Vagina (tissue), 2 donors: ENCODE measurements around the gene MTMR12. TPM values are rescaled to one million over a fixed set of nuclear protein-coding genes. Genes with fewer than 3 reads are reported as not detected.
A peak's percentile ranks its signal among the peaks of the same experiment; 100 is the strongest.

Experiments
- DNase-seq, 2 donors: peaks; one replicate each; pipeline ENCODE4 v3.0.0-alpha.2; 2017; ENCODE audit errors: extremely low spot score in 2 of 2
- H3K27ac ChIP-seq: fragments of 200-600 bp; sonication (generic); one replicate; pipeline ENCODE4 v1.5.1; 2019
- H3K27me3 ChIP-seq: fragments of 200-600 bp; sonication (generic); one replicate; pipeline ENCODE4 v1.5.1; 2019
- H3K36me3 ChIP-seq, 2 donors: fragments of 200-600 bp; sonication (generic); one replicate each; pipeline ENCODE4 v1.5.1; 2017 to 2019
- H3K4me1 ChIP-seq: fragments of 200-600 bp; sonication (generic); one replicate; pipeline ENCODE4 v1.5.1; 2019
- H3K4me3 ChIP-seq, 2 donors: fragments of 200-600 bp; sonication (generic); 1 replicate in 1 of 2; 2 replicates in 1 of 2; pipeline ENCODE4 v1.5.1; 2016 to 2019
- H3K9me3 ChIP-seq: fragments of 200-600 bp; sonication (generic); one replicate; pipeline ENCODE4 v1.5.1; 2019
- POLR2A ChIP-seq, 2 donors: fragments of 450-650 bp; IDR thresholded peaks; one replicate each; pipeline ENCODE4 v1.6.1; 2017; ENCODE audit warnings: antibody characterized with exemption in 2 of 2, mild to moderate bottlenecking in 2 of 2, moderate library complexity in 2 of 2
- POLR2AphosphoS5 ChIP-seq, 2 donors: sonication (generic); formaldehyde crosslinking; IDR thresholded peaks; one replicate each; pipeline ENCODE4 v1.9.0; 2017; ENCODE audit warnings: antibody characterized with exemption in 2 of 2, mild to moderate bottlenecking in 2 of 2, low read depth in 1 of 2; ENCODE audit not compliant: insufficient read depth in 1 of 2
- intact Hi-C: fragments of 100-400 bp; cut with DNase I; formaldehyde crosslinking; loops from one replicate; pipeline ENCODE4 v1.15.1; 2023
- total RNA-seq: library from RNA; depleted of rRNA; stranded (reverse); fragments of >200 nt; gene quantifications from one replicate; pipeline ENCODE4 v1.2.3, GENCODE V29; 2016
- TF ChIP-seq, protein P1 (sequence below), 3 experiments: fragments of 450-650 bp in 2 of 3; fragments of 200-600 bp in 1 of 3; sonication (generic) in 1 of 3; IDR thresholded peaks; one replicate each; pipeline ENCODE4 v1.5.1; 2017 to 2019; ENCODE audit warnings: antibody characterized with exemption in 3 of 3, mild to moderate bottlenecking in 2 of 3, moderate library complexity in 2 of 3

The MTMR12 gene
- total RNA-seq, 1 donor from 2014 or later, result 23.8 TPM

DNA sequence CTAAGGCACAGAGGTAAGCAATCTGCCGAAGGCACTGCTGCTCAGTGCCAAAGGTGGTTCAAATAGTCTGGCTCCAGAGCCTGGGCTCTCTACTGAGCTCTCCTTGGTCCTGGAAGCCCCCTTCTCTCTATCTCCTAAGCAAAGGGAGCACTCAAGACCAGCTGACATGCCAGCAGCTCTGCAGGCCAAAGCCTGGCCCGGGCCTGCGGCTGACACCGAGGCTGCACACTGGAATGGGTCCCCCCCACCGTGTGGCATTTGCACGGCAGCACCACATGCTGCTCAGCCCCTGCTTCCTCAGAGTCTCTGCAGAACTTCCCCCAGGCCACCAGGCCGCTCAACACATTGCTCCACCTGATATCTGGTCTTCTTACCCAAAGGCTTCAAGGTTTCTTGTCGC, 80.8 kb downstream of the MTMR12 start:
- H3K4me3 ChIP-seq, result no peak overlapping the region
- TF ChIP-seq, protein P1, sequence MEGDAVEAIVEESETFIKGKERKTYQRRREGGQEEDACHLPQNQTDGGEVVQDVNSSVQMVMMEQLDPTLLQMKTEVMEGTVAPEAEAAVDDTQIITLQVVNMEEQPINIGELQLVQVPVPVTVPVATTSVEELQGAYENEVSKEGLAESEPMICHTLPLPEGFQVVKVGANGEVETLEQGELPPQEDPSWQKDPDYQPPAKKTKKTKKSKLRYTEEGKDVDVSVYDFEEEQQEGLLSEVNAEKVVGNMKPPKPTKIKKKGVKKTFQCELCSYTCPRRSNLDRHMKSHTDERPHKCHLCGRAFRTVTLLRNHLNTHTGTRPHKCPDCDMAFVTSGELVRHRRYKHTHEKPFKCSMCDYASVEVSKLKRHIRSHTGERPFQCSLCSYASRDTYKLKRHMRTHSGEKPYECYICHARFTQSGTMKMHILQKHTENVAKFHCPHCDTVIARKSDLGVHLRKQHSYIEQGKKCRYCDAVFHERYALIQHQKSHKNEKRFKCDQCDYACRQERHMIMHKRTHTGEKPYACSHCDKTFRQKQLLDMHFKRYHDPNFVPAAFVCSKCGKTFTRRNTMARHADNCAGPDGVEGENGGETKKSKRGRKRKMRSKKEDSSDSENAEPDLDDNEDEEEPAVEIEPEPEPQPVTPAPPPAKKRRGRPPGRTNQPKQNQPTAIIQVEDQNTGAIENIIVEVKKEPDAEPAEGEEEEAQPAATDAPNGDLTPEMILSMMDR (IDR thresholded peaks at IDR 0.05), result no peak
- no peak for TF ChIP-seq POLR2A (IDR thresholded peaks at IDR 0.05)
- TF ChIP-seq POLR2AphosphoS5 (IDR thresholded peaks at IDR 0.05; ENCODE audit: insufficient read depth in 1 of 2, low read depth in 1 of 2), result no peak
- peaks cover 0 to 9% of the 10 kb centered on the region in 2 donors for H3K36me3 ChIP-seq
- intact Hi-C loops, result loop anchor here (10.0 kb wide), 1 partner anchor 363 kb away; no protein-coding TSS in a partner anchor
- H3K4me1 ChIP-seq, result peaks cover 39% of the 10 kb centered on the region
- H3K27me3 ChIP-seq, result no peaks in the 10 kb centered on the region
- H3K9me3 ChIP-seq, result no peaks in the 10 kb centered on the region
- peak overlapping the region; percentile 62 for H3K27ac ChIP-seq
- no peak for DNase-seq

DNA sequence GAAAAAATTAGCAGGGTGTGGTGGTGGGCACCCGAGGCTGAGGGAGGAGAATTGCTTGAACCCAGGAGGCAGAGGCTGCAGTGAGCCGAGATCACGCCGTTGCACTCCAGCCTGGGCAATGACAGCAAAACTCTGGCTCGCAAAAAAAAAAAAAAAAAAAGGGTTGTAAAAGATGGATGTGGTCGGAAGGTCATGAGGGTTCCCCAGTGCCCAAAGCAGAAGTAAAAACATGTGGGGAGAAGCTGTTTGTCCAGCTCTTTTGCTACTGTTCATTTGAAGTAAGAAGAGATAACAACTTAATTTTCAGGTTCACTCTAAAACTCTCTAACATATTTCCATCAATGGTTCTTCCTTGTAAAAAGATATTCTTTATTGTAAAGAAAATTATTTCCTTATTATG, 81.5 kb downstream of the MTMR12 start:
- no peak overlapping the region for H3K27ac ChIP-seq
- H3K9me3 ChIP-seq, result no peaks in the 10 kb centered on the region
- DNase-seq, result no peak
- intact Hi-C loops, result loop anchor here (10.0 kb wide), 1 partner anchor 364 kb away; no protein-coding TSS in a partner anchor
- peaks cover 0 to 9% of the 10 kb centered on the region in 2 donors for H3K36me3 ChIP-seq
- peaks cover 39% of the 10 kb centered on the region for H3K4me1 ChIP-seq
- H3K4me3 ChIP-seq, result no peak overlapping the region
- no peaks in the 10 kb centered on the region for H3K27me3 ChIP-seq
- TF ChIP-seq, protein P1 (IDR thresholded peaks at IDR 0.05), result no peak
- TF ChIP-seq POLR2A (IDR thresholded peaks at IDR 0.05) (no peak), POLR2AphosphoS5 (IDR thresholded peaks at IDR 0.05; ENCODE audit: insufficient read depth in 1 of 2, low read depth in 1 of 2) (no peak)

DNA sequence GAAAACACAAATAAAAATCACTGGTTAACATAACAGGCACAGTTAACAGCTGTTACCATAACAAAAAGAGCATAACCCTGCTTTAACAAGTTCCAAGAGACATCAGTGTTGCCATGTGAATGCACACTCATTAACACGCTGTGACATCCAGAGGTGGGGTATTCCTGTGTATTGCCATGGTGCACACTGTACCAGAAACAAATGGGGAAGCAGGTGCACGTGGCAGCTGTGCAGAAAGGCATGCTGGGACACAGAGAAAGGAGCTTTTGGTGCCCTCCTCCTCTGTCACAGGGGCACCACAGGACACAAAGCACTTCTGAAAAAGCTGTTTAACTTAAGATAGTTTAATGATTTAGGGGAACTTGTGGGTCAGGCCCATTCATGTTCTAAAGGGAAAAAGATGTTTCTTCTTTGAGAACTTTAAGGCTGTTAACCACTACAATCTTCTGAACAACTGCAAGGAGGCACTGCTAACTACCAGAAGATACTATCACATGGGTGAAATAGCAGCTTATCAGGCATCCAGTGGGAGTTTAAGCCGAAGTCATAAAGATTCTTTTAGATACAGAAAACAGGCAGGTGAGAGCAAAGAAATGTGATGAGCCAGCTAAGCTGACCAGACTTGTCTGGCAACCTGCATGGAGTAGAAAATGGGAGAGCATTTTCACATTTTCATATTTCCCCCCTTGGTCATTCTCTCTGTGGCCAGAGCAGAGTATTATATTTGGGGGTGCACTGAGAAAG, 82.2 kb downstream of the MTMR12 start:
- DNase-seq, result no peak
- Histone ChIP-seq H3K27ac (no peak overlapping the region), H3K4me1 (peaks cover 44% of the 10 kb centered on the region)

DNA sequence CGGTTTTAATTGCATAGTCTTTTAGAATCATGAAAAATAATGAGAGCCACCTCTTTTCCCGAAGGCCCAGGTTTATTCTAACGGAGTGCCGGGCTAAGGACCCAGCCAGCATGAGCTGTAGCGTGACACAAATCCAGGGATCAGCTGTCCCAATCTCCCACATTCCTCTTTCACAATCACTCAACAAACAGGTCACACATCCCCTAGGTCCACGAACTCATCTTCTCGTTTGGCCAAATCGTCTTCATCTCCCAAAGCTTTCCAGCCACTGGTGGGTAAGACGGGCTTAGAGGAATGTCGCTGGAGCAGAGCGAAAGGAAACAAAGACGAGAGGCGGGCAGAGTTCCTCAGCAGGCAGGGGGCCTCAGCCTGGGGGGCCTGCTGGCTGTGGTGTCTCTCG, 83.2 kb downstream of the MTMR12 start:
- TF ChIP-seq POLR2A (IDR thresholded peaks at IDR 0.05) (no peak), POLR2AphosphoS5 (IDR thresholded peaks at IDR 0.05; ENCODE audit: insufficient read depth in 1 of 2, low read depth in 1 of 2) (no peak)
- TF ChIP-seq, protein P1 (IDR thresholded peaks at IDR 0.05), result no peak
- Histone ChIP-seq H3K9me3 (no peaks in the 10 kb centered on the region), H3K4me3 (no peak overlapping the region), H3K4me1 (peaks cover 54% of the 10 kb centered on the region), H3K36me3 (no peaks in the 10 kb centered on the region), H3K27me3 (no peaks in the 10 kb centered on the region), H3K27ac (no peak overlapping the region)
- no peak for DNase-seq
- intact Hi-C loops, result loop anchor here (5.0 kb wide), 1 partner anchor 98 kb away; no protein-coding TSS in a partner anchor

More for the DNA sequence above, 82.2 kb downstream of the MTMR12 start:
- intact Hi-C loops, result loop anchor here (10.0 kb wide), 1 partner anchor 364 kb away; no protein-coding TSS in a partner anchor
- Histone ChIP-seq H3K27me3 (no peaks in the 10 kb centered on the region), H3K9me3 (no peaks in the 10 kb centered on the region), H3K36me3 (peaks cover 0 to 2% of the 10 kb centered on the region in 2 donors), H3K4me3 (no peak overlapping the region)
- TF ChIP-seq POLR2A (IDR thresholded peaks at IDR 0.05) (no peak), POLR2AphosphoS5 (IDR thresholded peaks at IDR 0.05; ENCODE audit: insufficient read depth in 1 of 2, low read depth in 1 of 2) (no peak)
- TF ChIP-seq, protein P1 (IDR thresholded peaks at IDR 0.05), result no peak

DNA sequence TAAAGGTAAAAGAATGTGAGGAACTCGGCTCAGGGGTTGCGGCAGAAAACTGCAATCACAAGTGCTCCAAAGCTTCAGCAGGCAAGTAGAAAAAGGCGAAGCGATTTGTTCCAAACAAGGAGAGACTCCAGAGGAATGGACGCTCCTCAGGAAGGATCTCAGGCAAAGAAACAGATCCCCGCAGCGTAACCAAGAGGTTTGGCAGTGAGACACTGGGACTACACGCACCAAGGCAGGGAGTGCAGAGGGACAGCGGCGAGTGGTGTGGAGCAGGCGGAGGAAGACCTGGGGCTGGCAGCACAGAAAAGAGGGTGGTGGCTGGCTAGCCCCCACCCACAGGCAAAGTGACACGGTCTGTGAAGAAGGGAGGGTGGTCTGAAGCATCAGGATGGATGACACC, 83.9 kb downstream of the MTMR12 start:
- intact Hi-C loops, result loop anchor here (5.0 kb wide), 1 partner anchor 98 kb away; no protein-coding TSS in a partner anchor
- H3K4me3 ChIP-seq, result no peak overlapping the region
- no peaks in the 10 kb centered on the region for H3K36me3 ChIP-seq
- no peaks in the 10 kb centered on the region for H3K9me3 ChIP-seq
- peaks cover 48% of the 10 kb centered on the region for H3K4me1 ChIP-seq
- H3K27ac ChIP-seq, result no peak overlapping the region
- no peaks in the 10 kb centered on the region for H3K27me3 ChIP-seq
- DNase-seq, result no peak
- TF ChIP-seq POLR2A (IDR thresholded peaks at IDR 0.05), result no peak
- TF ChIP-seq POLR2AphosphoS5 (IDR thresholded peaks at IDR 0.05; ENCODE audit: insufficient read depth in 1 of 2, low read depth in 1 of 2), result no peak
- TF ChIP-seq, protein P1 (IDR thresholded peaks at IDR 0.05), result no peak
